Activated CD4-positive, alpha-beta memory T cell treated with anti-CD3 and anti-CD28 coated beads, Interleukin-2, amount 10 ng/mL, durations not matched to agents 7 days and 5 days (primary cell): Measurements from ENCODE around the gene RNF224. TPM values are rescaled to one million over a fixed set of nuclear protein-coding genes. Genes with fewer than 3 reads are reported as not detected.
"Not testable (repeated sequence)": the region's sequence is repeated elsewhere in the genome, so short reads cannot be mapped to it uniquely, and the experiment has no call there.

Source experiments
- CTCF ChIA-PET: fragments of 350-600 bp; sonication (Branson Sonifier 250); formaldehyde crosslinking; loops from one replicate; lab custom pipeline; 2021; ENCODE audit warnings: antibody characterized with exemption, inconsistent platforms; lab: Charles Lee
- POLR2A ChIA-PET: fragments of 350-600 bp; sonication (Branson Sonifier 250); formaldehyde crosslinking; loops from one replicate; lab custom pipeline; 2021; ENCODE audit warnings: antibody characterized with exemption; lab: Charles Lee
- DNase-seq: peaks from one replicate; pipeline ENCODE4 v3.0.0-alpha.2; 2020
- H3K27ac Mint-ChIP-seq: one replicate; pipeline ENCODE4 v1.8.0; 2021; ENCODE audit warnings: mild to moderate bottlenecking, mixed read lengths
- H3K27me3 Mint-ChIP-seq: one replicate; pipeline ENCODE4 v1.8.0; 2021; ENCODE audit warnings: mixed read lengths
- H3K36me3 Mint-ChIP-seq: one replicate; pipeline ENCODE4 v1.8.0; 2021; ENCODE audit warnings: low read depth, mixed read lengths
- H3K4me1 Mint-ChIP-seq: one replicate; pipeline ENCODE4 v1.8.0; 2021; ENCODE audit warnings: mixed read lengths
- H3K4me3 Mint-ChIP-seq: one replicate; pipeline ENCODE4 v1.8.0; 2021; ENCODE audit warnings: mild to moderate bottlenecking, mixed read lengths
- H3K9me3 Mint-ChIP-seq: one replicate; pipeline ENCODE4 v1.8.0; 2021; ENCODE audit warnings: mixed read lengths
- total RNA-seq, 2 experiments: library from RNA; stranded (reverse); gene quantifications; one replicate each; pipeline ENCODE4 v1.2.3, GENCODE V29; 2021

RNF224 gene
- total RNA-seq, 2 experiments from 2014 or later: 0.20 TPM; not detected in 1

DNA sequence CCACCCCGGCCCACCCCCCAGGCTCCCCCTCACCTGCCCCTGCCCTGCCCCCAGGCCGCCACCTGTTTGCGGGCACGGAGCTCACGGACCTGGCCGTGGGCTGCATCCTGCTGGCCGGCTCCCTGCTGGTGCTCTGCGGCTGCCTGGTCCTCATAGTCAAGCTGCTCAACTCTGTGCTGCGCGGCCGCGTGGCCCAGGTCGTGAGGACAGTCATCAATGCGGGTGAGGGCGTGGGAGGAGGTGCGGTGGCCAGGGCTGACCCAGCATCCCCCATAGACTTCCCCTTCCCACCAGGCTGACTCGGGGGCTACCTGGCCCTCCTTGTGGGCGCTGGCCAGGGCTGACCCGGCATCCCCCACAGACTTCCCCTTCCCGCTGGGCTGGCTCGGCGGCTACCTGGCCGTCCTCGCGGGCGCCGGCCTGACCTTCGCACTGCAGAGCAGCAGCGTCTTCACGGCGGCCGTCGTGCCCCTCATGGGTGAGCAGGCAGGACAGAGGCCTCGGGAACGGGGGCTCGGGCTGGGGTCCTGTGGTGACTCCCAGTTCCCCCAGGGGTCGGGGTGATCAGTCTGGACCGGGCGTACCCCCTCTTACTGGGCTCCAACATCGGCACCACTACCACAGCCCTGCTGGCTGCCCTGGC lies 6.9 kb downstream of the RNF224 start:
- DNase-seq: no peak
- ChIA-PET POLR2A (interaction anchor here (0.7 kb wide), 1 partner anchor 46 kb away, joined by 3 read pairs; no protein-coding TSS in a partner anchor), CTCF (no interaction called here)
- Mint-ChIP-seq H3K36me3 (no peaks in the 10 kb centered on the region), H3K9me3 (no peaks in the 10 kb centered on the region), H3K27me3 (no peaks in the 10 kb centered on the region), H3K4me1 (peaks cover 18% of the 10 kb centered on the region), H3K27ac (no peak overlapping the region), H3K4me3 (no peak overlapping the region)

GRCh38 chr9:137234758-137235423 lies 7.6 kb downstream of the RNF224 start:
- Mint-ChIP-seq H3K4me1 (peaks cover 23% of the 10 kb centered on the region), H3K4me3 (no peak overlapping the region), H3K27me3 (no peaks in the 10 kb centered on the region), H3K9me3 (no peaks in the 10 kb centered on the region), H3K27ac (no peak overlapping the region), H3K36me3 (no peaks in the 10 kb centered on the region)
- ChIA-PET POLR2A (interaction anchor here (0.7 kb wide), 1 partner anchor 46 kb away, joined by 3 read pairs; the partner anchor contains the start of genes ANAPC2 and SSNA1), CTCF (no interaction called here)
- DNase-seq: no peak

- Mint-ChIP-seq H3K27me3 (no peaks in the 10 kb centered on the region), H3K4me1 (peaks cover 23% of the 10 kb centered on the region), H3K27ac (no peak overlapping the region), H3K9me3 (no peaks in the 10 kb centered on the region), H3K4me3 (no peak overlapping the region), H3K36me3 (no peaks in the 10 kb centered on the region)
- DNase-seq: no peak
- POLR2A ChIA-PET: interaction anchor here (0.7 to 10.4 kb wide), 8 partner anchors 12 to 149 kb away, joined by 3 to 251 read pairs (median 5); partner anchors contain the start of genes ANAPC2, MAN1B1, NELFB and SSNA1
- CTCF ChIA-PET: interaction anchor here (1.0 to 2.2 kb wide), 14 partner anchors 9 to 507 kb away, joined by 3 to 21 read pairs (median 6); partner anchors contain the start of genes MAN1B1, NELFB, NPDC1 and RNF224
Measured at GRCh38 chr9:137235424-137236237, 8.3 kb downstream of the RNF224 start.

- Mint-ChIP-seq H3K4me1 (peaks cover 25% of the 10 kb centered on the region), H3K27ac (no peak overlapping the region), H3K9me3 (no peaks in the 10 kb centered on the region), H3K4me3 (no peak overlapping the region), H3K36me3 (peaks cover 4% of the 10 kb centered on the region), H3K27me3 (no peaks in the 10 kb centered on the region)
- ChIA-PET POLR2A (interaction anchor here (0.8 to 10.4 kb wide), 11 partner anchors 11 to 206 kb away, joined by 3 to 251 read pairs (median 5); partner anchors contain the start of genes CYSRT1, MAN1B1, NELFB and STPG3), CTCF (interaction anchor here (0.5 to 2.2 kb wide), 38 partner anchors 10 to 756 kb away, joined by 3 to 21 read pairs (median 4); partner anchors contain the start of genes ABCA2, AJM1, CYSRT1 and EHMT1)
- peak; percentile 91 for DNase-seq
Measured at GRCh38 chr9:137236238-137236935, 9.1 kb downstream of the RNF224 start.

- H3K27ac Mint-ChIP-seq: no peak overlapping the region
- no peak overlapping the region for H3K4me3 Mint-ChIP-seq
- H3K36me3 Mint-ChIP-seq: peaks cover 7% of the 10 kb centered on the region
- DNase-seq: no peak
- ChIA-PET POLR2A (interaction anchor here (0.8 to 10.4 kb wide), 11 partner anchors 12 to 206 kb away, joined by 3 to 251 read pairs (median 5); partner anchors contain the start of genes CYSRT1, MAN1B1, NELFB and STPG3), CTCF (interaction anchor here (0.5 to 2.2 kb wide), 38 partner anchors 9 to 756 kb away, joined by 3 to 21 read pairs (median 4); partner anchors contain the start of genes ABCA2, AJM1, CYSRT1 and EHMT1)
- H3K9me3 Mint-ChIP-seq: no peaks in the 10 kb centered on the region
- H3K27me3 Mint-ChIP-seq: no peaks in the 10 kb centered on the region
- H3K4me1 Mint-ChIP-seq: peaks cover 25% of the 10 kb centered on the region
Measured at GRCh38 chr9:137236936-137237421, 9.7 kb downstream of the RNF224 start.

- POLR2A ChIA-PET: interaction anchor here (0.8 to 10.4 kb wide), 4 partner anchors 15 to 142 kb away, joined by 3 to 251 read pairs (median 22); partner anchors contain the start of genes DPP7, NELFB, STPG3 and TPRN
- H3K27ac Mint-ChIP-seq: no peak overlapping the region
- H3K4me3 Mint-ChIP-seq: no peak overlapping the region
- H3K27me3 Mint-ChIP-seq: no peaks in the 10 kb centered on the region
- CTCF ChIA-PET: interaction anchor here (0.6 to 2.2 kb wide), 12 partner anchors 11 to 191 kb away, joined by 4 to 21 read pairs (median 8); partner anchors contain the start of genes CYSRT1 and RNF224
- peaks cover 36% of the 10 kb centered on the region for H3K4me1 Mint-ChIP-seq
- no peak for DNase-seq
- peaks cover 17% of the 10 kb centered on the region for H3K36me3 Mint-ChIP-seq
- H3K9me3 Mint-ChIP-seq: no peaks in the 10 kb centered on the region
Measured at GRCh38 chr9:137237759-137238726, 10.7 kb downstream of the RNF224 start.

- H3K9me3 Mint-ChIP-seq, H3K27me3 Mint-ChIP-seq, DNase-seq: not testable (repeated sequence)
- POLR2A ChIA-PET: interaction anchor here (0.7 to 10.4 kb wide), 39 partner anchors 9 to 836 kb away, joined by 3 to 251 read pairs (median 5); partner anchors contain the start of genes ANAPC2, CYSRT1, DPP7 and EHMT1
- H3K4me1 Mint-ChIP-seq: peaks cover 47% of the 10 kb centered on the region
- CTCF ChIA-PET: interaction anchor here (0.9 to 2.6 kb wide), 10 partner anchors 15 to 213 kb away, joined by 3 to 12 read pairs (median 4); partner anchors contain the start of genes CYSRT1, NELFB and TOR4A
- H3K36me3 Mint-ChIP-seq: peaks cover 30% of the 10 kb centered on the region
- peak overlapping the region; percentile 72 for H3K4me3 Mint-ChIP-seq
- H3K27ac Mint-ChIP-seq: peak overlapping the region; percentile 67
Measured at GRCh38 chr9:137239541-137240200, 12.4 kb downstream of the RNF224 start.

GRCh38 chr9:137240318-137240840 lies 13.1 kb downstream of the RNF224 start:
- H3K4me1 Mint-ChIP-seq: peaks cover 47% of the 10 kb centered on the region
- POLR2A ChIA-PET: interaction anchor here (0.6 to 10.4 kb wide), 64 partner anchors 10 to 837 kb away, joined by 3 to 251 read pairs (median 4); partner anchors contain the start of genes AJM1, ANAPC2, CLIC3 and CYSRT1
- peak overlapping the region; percentile 72 for H3K4me3 Mint-ChIP-seq
- H3K36me3 Mint-ChIP-seq: peaks cover 30% of the 10 kb centered on the region
- DNase-seq: peak; percentile 75
- H3K27me3 Mint-ChIP-seq: no peaks in the 10 kb centered on the region
- no peaks in the 10 kb centered on the region for H3K9me3 Mint-ChIP-seq
- peak overlapping the region; percentile 67 for H3K27ac Mint-ChIP-seq
- CTCF ChIA-PET: interaction anchor here (0.9 to 2.6 kb wide), 9 partner anchors 13 to 214 kb away, joined by 3 to 12 read pairs (median 4); partner anchors contain the start of genes CYSRT1, NELFB, RNF224 and TOR4A

DNA sequence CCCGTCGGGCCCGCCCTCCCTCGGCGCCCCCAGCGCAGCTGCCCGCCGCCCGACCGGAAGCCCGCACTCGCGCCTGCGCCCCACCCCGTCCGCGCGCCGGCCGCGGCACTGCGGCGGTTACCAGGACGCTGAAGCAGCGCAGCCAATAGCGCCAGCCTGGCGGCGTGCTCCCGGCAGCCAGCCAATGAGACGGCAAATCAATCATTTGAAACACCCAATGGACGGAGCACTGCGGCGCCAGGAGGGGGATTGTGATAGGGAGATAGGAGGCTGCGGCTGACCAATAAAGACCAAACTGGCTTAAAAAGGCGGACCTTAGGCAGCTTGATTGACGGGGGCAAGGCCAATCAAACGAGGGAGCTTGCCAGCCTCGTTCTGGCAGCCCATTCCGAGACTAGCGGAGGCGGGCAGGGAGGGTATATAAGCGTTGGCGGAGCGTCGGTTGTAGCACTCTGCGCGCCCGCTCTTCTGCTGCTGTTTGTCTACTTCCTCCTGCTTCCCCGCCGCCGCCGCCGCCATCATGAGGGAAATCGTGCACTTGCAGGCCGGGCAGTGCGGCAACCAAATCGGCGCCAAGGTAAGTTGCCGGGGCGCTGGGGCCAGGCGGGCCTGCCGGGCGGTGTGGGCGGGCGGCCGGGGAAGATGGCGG lies 13.7 kb downstream of the RNF224 start, which contains the start of gene TUBB4B:
Gene TUBB4B, plus strand, starts transcription at position 447 of the 649 bp plus-strand sequence. Its CDS starts 74 bp downstream, at position 521.
- DNase-seq: peak; percentile 99
- Mint-ChIP-seq H3K4me1 (peaks cover 47% of the 10 kb centered on the region), H3K4me3 (peak within 1 kb of the TSS; percentile 88), H3K9me3 (no peaks in the 10 kb centered on the region), H3K36me3 (peaks cover 30% of the 10 kb centered on the region), H3K27ac (peak within 1 kb of the TSS; percentile 94), H3K27me3 (no peaks in the 10 kb centered on the region)
- ChIA-PET POLR2A (interaction anchor here (0.6 to 10.4 kb wide), 66 partner anchors 11 to 838 kb away, joined by 3 to 251 read pairs (median 4); partner anchors contain the start of genes AJM1, ANAPC2, CLIC3 and CYSRT1), CTCF (interaction anchor here (0.8 to 2.6 kb wide), 11 partner anchors 13 to 214 kb away, joined by 3 to 12 read pairs (median 4); partner anchors contain the start of genes CYSRT1, NELFB, RNF224 and TOR4A)
